GM12892 (cell line): ENCODE results near the gene HELZ2.

Experiments used
- POLR2AphosphoS5 ChIP-seq: IDR thresholded peaks from 2 replicates; pipeline ENCODE4 v1.6.1; 2011; ENCODE audit warnings: low read depth, low read length, control low read depth
- TAF1 ChIP-seq: IDR thresholded peaks from 2 replicates; pipeline ENCODE4 v1.6.1; 2011; ENCODE audit warnings: low read depth, mild to moderate bottlenecking, control low read depth, low read length, borderline replicate concordance

DNA sequence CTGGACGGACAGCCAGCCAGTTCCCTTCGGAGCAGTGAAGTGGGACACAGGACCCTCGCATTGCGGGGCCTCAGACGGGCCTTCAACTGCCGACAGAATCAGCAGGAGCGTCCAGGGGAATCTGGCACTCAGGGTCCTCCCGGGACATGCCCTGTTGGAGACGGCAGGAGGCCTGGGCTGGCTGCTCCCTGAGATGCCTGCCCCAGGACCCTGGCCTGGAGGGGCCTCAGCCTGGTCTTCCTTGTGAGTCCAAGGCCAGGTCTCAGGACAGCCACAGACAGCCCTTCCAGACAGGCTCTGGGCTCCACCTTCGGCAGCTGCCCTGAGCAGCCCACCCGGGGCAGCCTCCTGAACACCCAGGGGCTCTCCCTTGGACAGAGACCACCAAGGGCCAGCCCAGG, 14.6 kb upstream of the HELZ2 start:
- TF ChIP-seq POLR2AphosphoS5 (no peak), TAF1 (no peak)
